HG03045 (cell line): Measurements from ENCODE around the gene EFCAB11.
"Not testable (repeated sequence)": the region's sequence is repeated elsewhere in the genome, so short reads cannot be mapped to it uniquely, and the experiment has no call there.

ENCODE experiments used
- ATAC-seq: cut with Tn5 transposase; IDR thresholded peaks from one replicate; pipeline ENCODE4 v1.9.1; 2021; ENCODE audit warnings: mild to moderate bottlenecking, moderate library complexity; ENCODE audit not compliant: unreplicated experiment

Gene EFCAB11

DNA sequence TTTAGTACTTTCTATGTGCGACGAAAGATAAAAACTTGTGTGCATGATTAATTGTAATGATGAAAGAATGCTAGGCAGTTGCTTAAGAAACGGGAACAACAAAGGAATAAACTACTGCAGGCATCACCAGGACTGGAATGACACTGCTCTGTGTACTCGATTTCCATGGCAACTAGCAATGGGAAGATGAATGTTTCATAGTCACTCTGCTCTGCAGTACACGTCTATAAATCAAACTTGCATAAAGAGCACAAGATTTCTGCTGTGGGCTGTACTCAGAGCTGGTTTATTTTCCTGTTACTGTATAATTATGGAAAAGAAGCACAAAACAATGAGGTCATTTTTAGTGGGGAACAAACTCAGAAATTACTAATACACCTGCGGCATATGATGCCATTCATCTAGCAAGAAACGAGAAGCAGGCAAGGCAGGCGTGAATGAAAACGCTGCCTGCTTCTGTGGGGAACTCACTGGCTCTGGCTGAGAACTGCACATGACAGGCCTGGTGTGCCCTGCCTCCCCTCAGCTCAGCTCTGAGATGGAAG, 41.8 kb downstream of the EFCAB11 start:
- no peak for ATAC-seq

DNA sequence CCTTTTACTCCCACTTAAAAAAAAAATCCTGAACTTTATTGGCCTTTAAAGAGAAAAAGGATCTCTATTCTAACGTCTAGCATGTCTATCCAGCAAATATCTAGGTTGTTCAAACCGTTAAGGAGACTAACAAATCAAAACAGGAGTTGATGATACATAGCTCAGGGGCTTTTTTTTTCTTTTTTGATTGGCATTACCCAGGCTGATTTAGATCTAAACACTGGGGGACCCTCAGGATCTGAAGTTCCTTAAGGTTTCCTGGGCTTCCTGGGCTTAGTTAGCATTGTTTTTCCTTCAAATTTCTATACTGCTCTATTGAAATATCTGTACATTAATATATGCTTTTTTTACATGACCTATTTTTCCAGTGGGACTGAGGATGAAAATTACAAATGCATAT, 42.3 kb downstream of the EFCAB11 start:
- ATAC-seq = no peak

DNA sequence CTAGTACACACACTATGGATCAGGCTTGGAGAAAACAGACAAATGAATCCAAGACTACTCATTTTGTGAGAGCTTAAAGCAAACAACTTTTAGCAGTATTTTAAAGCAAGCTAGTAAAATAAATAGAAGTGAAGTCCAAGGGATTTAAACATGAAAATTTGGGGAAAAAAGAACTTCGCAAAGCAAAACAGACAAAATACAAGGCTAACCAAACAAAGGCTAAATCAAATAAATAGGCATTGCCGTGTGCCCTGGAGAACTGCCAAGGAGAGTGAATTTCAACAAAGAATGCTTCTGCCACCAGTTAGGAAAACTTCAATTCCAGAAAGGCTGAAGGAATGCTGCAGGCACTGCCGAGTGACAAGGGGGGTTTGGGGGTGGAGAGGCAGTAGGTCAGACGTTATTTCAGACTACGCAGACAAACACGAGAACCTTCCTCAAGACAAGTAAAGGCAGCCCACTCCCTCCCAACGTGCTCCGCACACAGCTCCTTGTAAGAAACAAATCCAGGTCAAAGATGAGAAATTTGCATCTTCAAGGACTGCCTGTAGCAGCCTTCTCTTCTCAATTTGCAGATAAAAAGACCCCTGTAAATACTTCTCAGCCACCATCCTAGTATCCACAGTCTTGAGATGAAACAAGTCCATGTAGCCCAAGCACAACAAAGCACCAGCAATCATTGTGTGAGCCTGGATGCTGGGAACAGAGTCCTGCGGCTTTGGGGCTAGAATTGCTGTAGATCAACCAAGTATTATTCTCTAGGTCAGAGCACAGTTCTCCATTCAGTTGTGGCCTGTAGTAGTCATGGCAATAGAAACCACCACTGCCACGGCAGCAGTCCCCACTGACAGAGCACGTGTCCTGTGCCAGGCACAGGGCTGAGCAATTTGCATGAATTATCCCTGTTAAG, 43.3 kb downstream of the EFCAB11 start:
- ATAC-seq = no peak

DNA sequence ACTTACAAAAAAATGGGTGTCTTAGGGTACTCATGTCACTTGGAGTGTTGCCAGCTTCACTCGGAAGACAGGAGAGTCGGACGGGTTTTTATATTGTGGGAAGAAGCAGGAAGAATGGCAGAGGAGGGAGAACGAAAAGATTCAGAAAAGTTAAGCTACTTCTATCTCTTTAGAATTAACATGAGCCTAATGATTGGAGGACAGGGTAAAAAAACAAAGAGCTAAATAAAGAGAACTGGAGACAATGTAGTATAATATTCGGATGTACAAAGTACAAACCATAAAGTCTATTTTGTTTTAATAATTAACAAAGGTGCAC, 43.9 kb downstream of the EFCAB11 start:
- no peak for ATAC-seq

DNA sequence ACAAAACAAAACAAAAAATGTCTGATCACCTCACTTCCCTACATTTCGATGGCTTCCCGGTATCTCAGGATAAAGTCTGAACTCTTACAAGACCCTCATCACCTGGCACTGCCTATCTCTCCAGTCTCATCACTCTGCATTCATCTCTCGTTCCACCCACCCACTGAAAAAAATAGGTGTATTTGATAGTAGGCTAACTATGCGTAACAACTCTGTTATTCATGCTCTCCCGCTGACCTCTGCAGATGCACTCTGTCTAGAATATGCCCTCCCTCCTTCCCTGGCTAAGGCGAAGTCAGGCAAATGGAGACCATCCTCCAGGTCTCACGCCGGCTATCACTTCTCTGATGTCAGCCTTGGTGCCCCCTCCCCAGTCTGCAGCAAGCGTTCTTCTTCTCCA, 44.9 kb downstream of the EFCAB11 start:
- no peak for ATAC-seq

DNA sequence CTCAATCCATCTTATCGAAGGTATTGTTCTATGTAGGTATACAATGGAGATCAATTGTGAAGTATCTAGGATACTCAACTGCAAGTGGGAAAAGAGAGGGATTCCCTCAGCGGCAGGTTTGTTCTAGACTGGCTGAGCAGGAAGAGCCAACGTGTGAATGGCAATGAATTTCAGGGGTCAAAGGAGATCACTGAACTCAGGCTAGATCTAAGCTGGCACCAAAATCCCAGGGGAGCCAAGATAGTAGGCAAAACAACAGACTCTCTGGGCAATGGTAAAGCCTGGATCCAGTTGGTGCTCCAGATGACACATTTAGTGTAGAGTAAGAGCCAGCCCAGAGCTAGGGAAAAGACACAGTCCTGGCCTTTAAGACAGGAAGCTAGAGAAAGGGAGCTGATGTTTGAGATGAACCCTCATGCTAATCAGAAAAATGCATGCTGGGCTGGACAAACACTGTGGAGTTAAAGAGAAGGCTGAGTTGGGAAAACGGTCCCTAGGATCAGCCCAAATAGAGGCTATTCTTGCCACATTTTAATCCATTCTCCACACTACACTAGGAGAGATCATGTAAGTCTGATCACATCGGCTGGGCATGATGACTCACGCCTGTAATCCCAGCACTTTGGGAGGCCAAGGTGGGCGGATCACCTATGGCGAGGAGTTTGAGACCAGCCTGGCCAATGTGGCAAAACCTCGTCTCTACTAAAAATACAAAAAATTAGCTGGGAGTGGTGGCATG, 45.6 kb downstream of the EFCAB11 start:
- no peak for ATAC-seq

DNA sequence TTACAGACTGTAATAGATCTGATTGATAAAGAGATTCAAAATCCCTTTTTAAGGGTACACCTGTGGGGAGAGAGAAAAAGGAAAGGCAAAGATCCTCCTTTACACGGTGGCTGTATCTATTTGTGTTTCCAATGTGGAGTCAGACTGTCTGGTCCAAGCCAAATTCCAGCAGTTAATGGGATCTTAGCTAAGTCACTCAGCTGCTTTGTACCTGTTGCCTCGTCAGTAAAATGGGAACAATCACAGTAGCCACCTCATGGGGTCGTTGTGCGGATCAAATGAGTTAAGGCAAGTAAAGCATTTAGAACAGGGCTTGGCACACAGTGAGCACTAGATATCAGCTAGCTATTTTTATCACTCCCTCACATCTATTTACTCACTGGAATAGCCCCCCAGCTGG, 46.9 kb downstream of the EFCAB11 start:
- ATAC-seq = no peak

DNA sequence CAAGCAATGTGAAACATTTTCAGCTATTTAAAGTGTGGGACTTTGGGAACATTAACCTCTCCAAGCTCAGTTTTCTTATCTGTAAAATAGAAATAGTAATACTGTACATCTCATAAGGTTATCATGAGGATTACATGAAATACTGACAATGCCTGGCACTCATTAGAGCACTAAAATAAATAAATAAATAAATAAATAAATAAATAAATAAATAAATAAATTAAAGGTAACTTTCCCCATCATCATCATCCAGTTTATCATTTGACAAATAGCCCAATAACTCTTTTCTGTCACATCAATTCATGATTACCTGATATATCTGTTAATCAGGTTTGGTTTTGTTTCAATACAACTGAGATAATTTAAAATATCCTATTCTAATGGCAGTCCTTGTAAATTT, 48.5 kb downstream of the EFCAB11 start:
- no peak for ATAC-seq

DNA sequence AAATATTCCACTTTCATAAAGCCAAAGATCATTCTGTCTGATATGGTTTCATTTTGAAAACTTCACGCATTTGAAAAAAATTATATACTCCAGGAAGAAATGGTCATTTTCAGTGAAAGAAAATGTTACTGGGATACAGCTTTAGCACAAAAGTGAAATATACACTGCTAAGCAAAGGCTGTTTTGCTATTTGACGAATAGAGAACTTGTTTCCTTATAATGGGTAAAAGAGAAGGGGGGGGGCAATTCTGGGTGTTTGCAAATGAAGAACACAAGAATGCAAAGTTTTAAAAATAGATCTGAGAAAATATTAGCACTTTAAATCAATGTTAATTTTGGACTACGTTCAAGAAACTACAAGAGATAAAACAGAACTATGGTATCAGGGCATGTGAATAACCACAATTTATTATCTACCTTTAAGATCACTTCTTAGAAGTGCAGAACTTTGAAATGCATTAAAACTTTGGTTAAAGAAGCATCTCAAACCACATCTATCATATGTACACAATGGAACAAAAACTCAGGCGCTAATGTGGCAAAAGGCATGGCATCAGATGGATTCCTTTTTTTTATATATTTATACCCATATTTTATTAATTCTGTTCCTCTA, 51.1 kb downstream of the EFCAB11 start:
- ATAC-seq = no peak

DNA sequence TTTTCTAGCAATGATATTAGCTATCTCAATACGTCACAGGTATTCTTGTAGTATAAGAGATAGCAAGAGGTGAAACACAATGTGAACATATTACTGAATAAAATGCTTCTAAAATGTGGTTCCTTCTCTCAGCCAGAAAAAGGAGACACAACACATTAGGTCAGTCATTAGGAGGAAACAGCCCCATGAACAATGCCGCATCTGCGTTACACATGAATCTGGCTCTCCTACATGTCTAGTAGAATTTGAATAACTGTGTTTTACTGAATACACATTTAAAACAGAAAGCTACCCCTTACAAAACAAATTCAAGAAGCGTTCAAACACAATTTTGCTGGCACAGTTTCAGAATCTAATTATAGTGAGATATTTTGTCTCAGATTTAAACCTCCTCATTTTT, 51.6 kb downstream of the EFCAB11 start:
- ATAC-seq = no peak

DNA sequence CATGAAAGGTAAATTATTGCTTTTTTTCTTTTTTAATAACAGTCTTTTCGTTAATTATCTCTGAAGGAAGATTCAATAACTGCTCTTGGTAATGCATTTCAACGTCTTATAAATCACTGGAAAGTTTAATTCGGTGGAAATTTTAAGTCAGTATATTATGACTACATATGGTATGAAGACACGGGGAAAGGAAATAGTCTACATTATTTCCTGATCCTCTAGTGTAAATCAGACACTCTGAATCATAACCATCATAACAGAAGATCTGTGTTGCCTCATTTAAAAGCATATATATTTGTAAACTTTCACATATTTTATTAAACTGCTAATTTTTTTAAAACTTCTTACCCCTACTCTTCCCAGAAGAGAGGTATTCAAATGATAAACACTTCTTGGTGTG, 53.7 kb downstream of the EFCAB11 start:
- ATAC-seq = no peak

DNA sequence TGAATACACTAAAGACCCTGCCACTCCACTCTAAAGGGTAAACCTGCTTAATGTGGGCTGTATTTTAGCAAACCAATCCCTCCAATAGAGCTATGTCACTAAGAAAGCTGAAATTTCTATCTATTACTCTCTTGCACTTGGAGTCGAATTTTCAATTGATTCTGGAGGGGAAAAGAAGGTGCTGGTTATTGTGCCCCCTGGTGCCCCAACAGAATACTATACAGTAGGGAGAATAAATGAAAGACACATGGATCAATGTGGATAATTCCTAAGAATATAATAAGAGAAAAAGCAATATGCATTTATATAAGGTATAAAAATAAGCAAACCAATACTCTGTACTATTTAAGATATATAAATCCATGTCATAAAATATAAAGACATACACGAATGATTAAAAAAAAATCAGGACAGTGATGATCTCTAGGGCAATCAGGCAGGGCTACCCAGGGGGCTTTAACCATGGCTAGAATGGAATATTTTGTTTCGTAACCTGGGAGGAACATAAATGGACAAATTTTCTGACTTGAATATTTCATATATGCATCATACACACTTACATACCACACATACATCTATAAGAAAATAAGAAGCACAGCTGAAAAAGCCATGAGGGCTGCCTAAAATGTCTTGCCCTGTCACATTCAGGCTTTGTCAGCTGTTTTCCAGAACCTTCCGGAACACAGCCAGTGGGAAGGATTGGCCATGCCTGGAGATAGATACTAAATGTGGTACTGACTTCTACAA, 54.4 kb downstream of the EFCAB11 start:
- no peak for ATAC-seq

DNA sequence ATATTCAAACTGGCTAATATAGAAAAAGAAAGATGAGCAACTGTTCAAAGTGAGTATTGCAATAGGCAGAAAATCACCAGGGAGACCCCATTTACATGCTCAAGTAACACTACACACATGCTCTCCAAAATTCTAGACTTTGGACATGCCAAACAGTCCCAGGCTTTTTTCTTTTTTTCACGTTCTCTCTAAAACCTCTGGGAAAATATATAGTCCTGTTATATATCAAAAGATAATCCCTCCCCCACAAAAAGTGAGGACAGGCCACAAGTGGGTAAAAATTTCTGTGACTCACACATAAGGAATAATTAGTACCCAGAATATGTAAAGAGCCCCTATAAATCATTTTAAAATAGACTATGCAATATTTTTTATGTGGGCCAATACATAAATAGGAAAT, 55.2 kb downstream of the EFCAB11 start:
- no peak for ATAC-seq

DNA sequence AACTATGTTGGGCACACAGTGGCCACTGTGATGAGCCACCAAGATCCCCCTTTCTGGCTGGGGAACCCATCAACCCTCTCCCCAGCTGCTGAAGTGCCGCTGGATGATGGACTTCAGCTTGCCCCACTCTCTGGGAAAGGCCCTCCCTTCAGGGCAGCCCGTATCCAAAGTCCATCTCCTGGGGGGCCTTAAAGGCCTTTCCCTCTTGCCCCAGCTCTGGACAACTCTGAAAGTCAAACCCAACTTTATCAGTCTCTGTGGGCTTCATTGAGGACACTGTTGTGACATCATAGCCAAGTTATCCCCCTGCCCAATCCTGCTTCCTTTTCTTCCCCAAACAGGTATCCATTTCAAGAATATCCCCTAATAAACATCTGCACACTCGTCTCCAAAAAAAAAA, 61.1 kb downstream of the EFCAB11 start:
- ATAC-seq = not testable (repeated sequence)

DNA sequence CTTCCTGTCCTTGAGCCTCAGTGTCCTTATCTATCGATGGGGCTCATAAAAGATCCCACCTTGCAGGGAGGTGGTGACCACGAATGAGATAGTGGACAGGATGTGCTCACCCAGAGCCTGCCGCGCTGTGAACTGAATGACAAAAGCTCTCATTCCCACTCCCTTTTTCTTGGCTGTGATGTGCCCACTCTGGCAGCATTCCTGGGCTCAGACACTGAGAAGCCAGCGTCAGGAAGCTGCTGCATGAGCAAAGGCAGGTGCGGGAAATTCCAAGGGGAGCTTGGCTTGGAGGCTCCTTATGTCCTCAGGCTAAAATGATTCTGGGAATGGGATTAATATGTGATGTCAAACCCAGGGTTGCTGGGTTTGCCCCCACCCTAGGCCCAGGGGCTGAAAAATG, 61.6 kb downstream of the EFCAB11 start:
- no peak for ATAC-seq

DNA sequence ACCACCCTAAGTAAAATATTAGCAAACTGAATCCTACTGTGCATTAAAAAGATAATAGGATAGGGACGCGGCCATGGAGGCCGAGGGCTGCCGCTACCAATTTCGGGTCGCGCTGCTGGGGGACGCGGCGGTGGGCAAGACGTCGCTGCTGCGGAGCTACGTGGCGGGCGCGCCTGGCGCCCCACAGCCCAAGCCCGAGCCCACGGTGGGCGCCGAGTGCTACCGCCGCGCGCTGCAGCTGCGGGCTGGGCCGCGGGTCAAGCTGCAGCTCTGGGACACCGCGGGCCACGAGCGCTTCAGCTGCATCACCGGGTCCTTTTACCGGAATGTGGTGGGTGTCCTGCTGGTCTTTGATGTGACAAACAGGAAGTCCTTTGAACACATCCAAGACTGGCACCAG, 62.8 kb downstream of the EFCAB11 start:
- ATAC-seq = not testable (repeated sequence)

DNA sequence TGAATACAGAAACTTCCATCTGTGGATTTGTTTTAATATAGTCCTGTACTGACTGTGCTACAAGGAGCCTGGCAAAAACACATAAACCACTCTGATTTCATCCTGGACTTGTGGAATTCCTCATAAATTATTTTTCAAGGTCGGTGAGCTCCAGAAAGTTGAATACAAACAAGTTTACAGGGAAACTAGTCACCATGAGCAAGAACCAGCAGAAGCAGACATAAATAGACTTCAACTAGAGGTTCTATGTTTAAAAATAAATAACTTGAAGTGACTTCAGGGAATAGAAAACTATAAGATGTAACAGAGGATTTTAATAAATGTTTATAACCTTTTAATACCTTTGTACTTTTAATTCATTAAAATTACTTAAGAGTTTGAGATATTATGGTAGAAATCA, 63.5 kb downstream of the EFCAB11 start:
- ATAC-seq = no peak

DNA sequence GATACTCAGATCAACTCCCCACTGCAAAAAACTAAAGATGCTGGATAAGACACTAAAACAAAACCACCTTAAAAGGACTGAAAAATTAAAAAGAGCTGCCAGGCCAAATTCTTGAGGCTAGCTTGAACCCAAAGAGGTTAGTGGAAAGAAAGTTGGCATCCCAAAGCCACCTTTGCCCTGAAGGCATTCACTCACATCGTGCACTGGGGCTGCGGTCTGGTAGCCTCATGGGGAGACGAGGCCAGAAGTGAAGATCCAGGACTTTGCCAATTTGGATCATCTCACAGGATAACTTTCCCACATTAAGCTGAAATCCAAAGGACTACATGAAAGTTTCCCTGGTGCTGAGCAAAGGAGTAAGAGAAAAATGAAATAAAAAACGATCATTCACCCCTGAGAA, 63.9 kb downstream of the EFCAB11 start:
- no peak for ATAC-seq

DNA sequence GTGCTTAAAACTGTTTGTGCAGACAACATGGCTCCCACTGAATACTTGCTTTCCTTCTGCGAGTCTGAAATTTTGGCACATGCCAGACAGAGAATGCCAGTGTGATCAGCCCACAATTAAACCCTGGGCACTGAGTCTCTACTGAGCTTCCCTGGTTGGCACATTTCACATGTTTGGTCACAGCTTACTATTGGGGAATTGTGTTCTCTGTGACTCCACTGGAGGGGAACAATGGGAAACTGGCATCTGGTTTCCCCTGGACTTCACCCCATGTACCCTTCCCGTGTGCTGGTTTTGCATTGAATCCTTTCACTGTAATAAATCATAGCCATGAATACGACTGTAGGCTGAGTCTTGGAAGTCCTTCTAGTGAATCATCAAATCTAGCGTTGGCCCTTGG, 64.9 kb downstream of the EFCAB11 start:
- no peak for ATAC-seq

DNA sequence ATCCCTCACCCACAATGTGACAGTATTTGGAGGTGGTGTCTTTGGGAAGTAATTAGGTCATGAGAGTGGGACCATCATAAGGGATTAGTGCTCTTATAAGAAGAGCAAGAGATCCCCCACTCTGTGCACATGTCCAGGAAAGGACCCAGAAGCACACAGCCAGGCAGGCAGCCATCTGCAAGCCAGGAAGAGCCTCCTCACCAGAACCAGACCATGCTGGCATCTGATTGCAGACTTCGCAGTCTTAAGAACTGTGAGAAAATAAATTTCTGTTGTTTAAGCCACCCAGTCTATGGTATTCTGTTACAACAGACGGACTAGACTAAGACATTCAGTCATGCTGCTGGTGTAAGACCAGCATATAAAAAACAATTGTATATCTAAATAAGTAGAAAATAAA, 69.8 kb downstream of the EFCAB11 start:
- no peak for ATAC-seq

DNA sequence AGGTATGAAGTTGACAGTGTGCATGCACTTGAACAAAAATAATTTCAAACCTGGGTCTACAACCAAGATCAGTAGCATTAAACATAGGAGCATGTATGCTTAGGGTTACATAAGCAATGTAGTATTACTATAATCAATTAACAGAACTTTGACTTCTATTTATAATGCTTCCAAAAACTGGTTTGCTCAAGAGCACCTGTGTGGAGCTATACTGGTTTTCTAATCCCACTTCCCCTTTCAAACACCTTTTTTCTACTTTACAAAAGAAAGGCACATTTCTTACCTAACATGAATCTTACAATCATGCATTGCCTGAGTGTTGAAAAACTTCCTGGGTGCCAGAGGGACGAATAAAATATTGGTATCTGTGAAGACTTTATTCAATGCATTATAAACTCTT, 72.7 kb downstream of the EFCAB11 start:
- no peak for ATAC-seq
